OCI-LY7 (cell line): ENCODE measurements around the gene TJP3.

Experiments
- EZH2phosphoT487 ChIP-seq: fragments of 200-600 bp; sonication (generic); IDR thresholded peaks from 2 replicates; pipeline ENCODE4 v1.6.1; 2018; ENCODE audit warnings: low read depth, borderline replicate concordance, mild to moderate bottlenecking, mixed run types, antibody characterized with exemption, low read length, moderate library complexity, mixed read lengths
- TF ChIP-seq, protein P1 (sequence below): fragments of 200-600 bp; sonication (generic); conservative IDR thresholded peaks from 2 replicates; pipeline ENCODE4 v1.5.1; 2014; ENCODE audit warnings: mild to moderate bottlenecking, antibody characterized with exemption, low read length, moderate library complexity, mixed read lengths

DNA sequence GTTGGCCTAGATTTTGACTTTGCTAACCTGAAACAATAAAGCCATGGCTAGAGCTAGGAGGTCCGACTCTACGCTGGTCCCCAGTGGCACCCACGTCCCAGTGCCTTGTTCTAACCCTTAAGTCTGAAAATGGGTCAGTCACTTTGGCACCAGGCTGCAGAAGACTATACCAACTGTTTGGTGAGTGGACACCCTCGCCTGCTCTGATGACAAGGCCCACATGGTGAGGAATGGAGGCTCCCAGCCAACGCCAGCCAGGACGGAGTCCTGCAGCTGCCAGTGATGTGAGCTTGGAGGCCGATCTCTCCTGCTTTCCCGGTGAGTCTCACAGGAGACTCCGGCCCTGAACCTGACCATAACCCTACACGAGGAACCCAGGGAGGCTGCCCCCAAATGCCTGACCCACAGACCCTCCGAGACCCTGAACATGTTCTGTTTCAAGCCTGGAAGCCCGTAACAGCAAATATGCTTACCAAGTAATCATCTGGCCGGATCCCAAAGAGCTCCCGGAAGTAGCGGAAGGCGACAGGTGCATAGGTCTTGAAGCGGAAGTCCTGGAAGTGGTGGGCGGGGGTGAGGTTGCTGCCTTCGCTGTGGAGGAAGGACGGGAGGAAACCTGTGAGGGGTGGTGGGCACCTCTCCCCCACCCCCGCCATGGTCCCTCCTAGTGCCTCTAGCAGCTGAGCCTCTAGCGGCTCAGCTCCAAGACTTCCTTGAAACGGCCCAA, 47.5 kb upstream of the TJP3 start:
- TF ChIP-seq, protein P1, sequence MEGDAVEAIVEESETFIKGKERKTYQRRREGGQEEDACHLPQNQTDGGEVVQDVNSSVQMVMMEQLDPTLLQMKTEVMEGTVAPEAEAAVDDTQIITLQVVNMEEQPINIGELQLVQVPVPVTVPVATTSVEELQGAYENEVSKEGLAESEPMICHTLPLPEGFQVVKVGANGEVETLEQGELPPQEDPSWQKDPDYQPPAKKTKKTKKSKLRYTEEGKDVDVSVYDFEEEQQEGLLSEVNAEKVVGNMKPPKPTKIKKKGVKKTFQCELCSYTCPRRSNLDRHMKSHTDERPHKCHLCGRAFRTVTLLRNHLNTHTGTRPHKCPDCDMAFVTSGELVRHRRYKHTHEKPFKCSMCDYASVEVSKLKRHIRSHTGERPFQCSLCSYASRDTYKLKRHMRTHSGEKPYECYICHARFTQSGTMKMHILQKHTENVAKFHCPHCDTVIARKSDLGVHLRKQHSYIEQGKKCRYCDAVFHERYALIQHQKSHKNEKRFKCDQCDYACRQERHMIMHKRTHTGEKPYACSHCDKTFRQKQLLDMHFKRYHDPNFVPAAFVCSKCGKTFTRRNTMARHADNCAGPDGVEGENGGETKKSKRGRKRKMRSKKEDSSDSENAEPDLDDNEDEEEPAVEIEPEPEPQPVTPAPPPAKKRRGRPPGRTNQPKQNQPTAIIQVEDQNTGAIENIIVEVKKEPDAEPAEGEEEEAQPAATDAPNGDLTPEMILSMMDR: no peak
- no peak for TF ChIP-seq EZH2phosphoT487
